Breast epithelium (tissue), 3 donors: ENCODE results near the gene DYSF.

ENCODE experiments used
- POLR2AphosphoS5 ChIP-seq, 3 donors: sonication (generic); formaldehyde crosslinking; IDR thresholded peaks; one replicate each; pipeline ENCODE4 v1.6.1; 2017; ENCODE audit warnings: antibody characterized with exemption in 3 of 3
- TF ChIP-seq, protein P1 (sequence below), 3 donors: fragments of 450-650 bp; IDR thresholded peaks; one replicate each; pipeline ENCODE4 v1.5.1; 2016 to 2017; ENCODE audit warnings: antibody characterized with exemption in 3 of 3, mild to moderate bottlenecking in 3 of 3, moderate library complexity in 3 of 3

DNA sequence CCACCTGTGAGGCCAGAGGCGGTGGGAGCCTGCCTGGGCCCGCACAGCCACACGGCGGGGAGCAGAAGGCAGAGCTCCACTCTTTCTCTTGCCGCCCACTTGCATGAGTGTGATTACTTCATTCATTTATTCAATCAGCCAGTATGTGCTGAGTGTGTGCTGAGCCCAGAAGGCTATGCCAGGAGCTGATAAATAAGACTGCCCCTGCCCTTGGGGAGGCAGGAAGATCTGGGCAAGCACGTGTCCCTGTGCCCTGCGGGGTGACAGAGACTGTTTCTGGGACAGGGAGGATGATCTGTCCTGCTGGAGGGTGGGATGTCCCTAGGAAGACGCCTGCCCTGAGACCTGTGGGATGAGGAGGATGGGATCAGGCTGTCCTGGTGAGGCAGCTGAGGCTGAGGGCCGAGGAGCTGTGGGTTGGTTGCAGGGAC lies 250.8 kb downstream of the DYSF start:
- TF ChIP-seq POLR2AphosphoS5 (IDR thresholded peaks at IDR 0.05) = no peak
- TF ChIP-seq, protein P1, sequence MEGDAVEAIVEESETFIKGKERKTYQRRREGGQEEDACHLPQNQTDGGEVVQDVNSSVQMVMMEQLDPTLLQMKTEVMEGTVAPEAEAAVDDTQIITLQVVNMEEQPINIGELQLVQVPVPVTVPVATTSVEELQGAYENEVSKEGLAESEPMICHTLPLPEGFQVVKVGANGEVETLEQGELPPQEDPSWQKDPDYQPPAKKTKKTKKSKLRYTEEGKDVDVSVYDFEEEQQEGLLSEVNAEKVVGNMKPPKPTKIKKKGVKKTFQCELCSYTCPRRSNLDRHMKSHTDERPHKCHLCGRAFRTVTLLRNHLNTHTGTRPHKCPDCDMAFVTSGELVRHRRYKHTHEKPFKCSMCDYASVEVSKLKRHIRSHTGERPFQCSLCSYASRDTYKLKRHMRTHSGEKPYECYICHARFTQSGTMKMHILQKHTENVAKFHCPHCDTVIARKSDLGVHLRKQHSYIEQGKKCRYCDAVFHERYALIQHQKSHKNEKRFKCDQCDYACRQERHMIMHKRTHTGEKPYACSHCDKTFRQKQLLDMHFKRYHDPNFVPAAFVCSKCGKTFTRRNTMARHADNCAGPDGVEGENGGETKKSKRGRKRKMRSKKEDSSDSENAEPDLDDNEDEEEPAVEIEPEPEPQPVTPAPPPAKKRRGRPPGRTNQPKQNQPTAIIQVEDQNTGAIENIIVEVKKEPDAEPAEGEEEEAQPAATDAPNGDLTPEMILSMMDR (IDR thresholded peaks at IDR 0.05) = no peak
